GM18951 (cell line): ENCODE measurements around the gene LGALS9B.
"Not testable (repeated sequence)": the region's sequence is repeated elsewhere in the genome, so short reads cannot be mapped to it uniquely, and the experiment has no call there.

Experiments
- in situ Hi-C: fragments of 300-500 bp; cut with MboI; formaldehyde crosslinking; loops from one replicate; pipeline ENCODE4 v1.12.0; 2022; ENCODE audit warnings: low sequenced_read_pairs, mixed read lengths, inconsistent platforms; ENCODE audit not compliant: unreplicated experiment

The LGALS9B gene

DNA sequence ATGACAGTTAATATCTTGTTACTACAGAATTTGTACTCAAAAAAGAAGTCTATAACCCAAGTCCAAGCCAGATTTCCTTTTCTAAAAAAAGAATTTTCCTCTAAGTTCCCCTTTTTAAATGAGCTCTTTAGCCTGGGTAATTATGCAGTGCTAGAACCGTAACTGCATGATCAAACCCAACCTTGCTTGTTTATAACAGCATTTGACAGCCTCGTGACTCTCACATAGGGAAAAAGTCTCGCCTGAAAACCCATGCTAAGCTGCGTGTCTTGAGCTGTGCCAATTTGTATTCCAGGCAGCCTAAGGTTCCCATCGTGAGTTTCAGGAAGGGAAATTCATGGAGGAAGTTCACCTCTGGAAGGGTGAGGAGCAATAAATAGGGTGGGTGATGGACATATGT lies 44.5 kb downstream of the LGALS9B start:
- in situ Hi-C loops = not testable (repeated sequence)

- in situ Hi-C loops = not testable (repeated sequence)
These were observed 48.5 kb downstream of the LGALS9B start for GRCh38 chr17:20418838-20419237.

GRCh38 chr17:20417492-20418080 lies 49.8 kb downstream of the LGALS9B start:
- in situ Hi-C loops = not testable (repeated sequence)

- in situ Hi-C loops = not testable (repeated sequence)
These were observed 50.9 kb downstream of the LGALS9B start for GRCh38 chr17:20416381-20416911.

- in situ Hi-C loops = not testable (repeated sequence)
These were observed 51.9 kb downstream of the LGALS9B start for GRCh38 chr17:20415479-20415878.

DNA sequence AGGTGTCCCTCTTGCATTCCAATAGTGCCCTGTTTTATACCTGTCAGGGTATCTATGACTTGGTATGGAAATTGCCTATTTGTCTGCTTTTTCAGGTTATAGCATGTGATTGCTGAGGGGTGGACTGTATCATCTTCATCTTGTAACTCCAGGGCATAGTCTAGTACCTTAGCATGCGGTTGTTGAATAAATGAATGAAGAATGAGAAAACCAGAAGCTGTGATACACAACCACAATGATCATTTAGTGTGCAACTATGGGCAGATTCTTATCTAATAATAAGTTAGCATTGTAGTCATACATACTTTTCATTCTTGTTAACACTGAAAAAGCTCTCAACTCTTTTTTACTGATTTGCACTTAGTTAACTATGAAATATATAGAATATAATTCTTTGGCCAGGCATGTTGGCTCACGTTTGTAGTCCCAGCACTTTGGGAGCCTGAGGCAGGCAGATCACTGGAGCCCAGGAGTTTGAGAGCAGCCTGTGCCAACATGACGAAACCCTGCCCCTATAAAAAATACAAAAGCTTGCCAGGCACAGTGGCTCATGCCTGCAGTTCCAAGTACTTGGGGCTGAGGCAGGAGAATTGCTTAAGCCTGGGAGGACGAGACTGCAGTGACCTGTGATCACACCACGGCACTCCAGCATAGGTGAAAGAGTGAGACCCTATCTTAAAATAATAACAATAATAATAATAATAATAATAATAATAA lies 65.9 kb downstream of the LGALS9B start:
- in situ Hi-C loops = not testable (repeated sequence)

GRCh38 chr17:20400559-20401305 lies 66.6 kb downstream of the LGALS9B start:
- in situ Hi-C loops = not testable (repeated sequence)
